ENCODE results near the gene DTD2. TPM values are rescaled to one million over a fixed set of nuclear protein-coding genes. Genes with fewer than 3 reads are reported as not detected.
A peak's percentile ranks its signal among the peaks of the same experiment; 100 is the strongest.

The DTD2 gene
- total and polyA plus RNA-seq, 9 of the 15 experiments (the other 6 are each of a cell fraction or from before 2014, with no cell fraction given): 3.8 to 24.1 (median 15.2) TPM

DNA sequence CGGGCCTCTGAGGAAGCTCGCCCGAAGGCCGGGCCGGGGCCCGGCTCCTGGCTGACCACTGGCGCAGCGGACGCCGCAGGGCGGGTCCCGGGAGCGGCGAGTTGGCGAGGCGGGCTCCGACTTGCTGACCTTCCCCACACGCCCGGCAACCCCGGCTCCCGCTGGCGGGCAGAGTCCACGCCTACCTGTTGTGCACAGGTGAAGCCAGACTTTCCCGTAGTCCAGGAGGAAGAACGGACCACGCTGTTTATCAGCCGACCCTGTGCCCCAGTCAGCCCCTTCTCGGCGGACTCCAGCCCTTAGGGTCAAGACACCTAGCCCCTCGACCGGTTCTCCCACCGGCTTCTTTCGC lies 37.4 kb downstream of the DTD2 start (continued):
- TF ChIP-seq, protein P1, sequence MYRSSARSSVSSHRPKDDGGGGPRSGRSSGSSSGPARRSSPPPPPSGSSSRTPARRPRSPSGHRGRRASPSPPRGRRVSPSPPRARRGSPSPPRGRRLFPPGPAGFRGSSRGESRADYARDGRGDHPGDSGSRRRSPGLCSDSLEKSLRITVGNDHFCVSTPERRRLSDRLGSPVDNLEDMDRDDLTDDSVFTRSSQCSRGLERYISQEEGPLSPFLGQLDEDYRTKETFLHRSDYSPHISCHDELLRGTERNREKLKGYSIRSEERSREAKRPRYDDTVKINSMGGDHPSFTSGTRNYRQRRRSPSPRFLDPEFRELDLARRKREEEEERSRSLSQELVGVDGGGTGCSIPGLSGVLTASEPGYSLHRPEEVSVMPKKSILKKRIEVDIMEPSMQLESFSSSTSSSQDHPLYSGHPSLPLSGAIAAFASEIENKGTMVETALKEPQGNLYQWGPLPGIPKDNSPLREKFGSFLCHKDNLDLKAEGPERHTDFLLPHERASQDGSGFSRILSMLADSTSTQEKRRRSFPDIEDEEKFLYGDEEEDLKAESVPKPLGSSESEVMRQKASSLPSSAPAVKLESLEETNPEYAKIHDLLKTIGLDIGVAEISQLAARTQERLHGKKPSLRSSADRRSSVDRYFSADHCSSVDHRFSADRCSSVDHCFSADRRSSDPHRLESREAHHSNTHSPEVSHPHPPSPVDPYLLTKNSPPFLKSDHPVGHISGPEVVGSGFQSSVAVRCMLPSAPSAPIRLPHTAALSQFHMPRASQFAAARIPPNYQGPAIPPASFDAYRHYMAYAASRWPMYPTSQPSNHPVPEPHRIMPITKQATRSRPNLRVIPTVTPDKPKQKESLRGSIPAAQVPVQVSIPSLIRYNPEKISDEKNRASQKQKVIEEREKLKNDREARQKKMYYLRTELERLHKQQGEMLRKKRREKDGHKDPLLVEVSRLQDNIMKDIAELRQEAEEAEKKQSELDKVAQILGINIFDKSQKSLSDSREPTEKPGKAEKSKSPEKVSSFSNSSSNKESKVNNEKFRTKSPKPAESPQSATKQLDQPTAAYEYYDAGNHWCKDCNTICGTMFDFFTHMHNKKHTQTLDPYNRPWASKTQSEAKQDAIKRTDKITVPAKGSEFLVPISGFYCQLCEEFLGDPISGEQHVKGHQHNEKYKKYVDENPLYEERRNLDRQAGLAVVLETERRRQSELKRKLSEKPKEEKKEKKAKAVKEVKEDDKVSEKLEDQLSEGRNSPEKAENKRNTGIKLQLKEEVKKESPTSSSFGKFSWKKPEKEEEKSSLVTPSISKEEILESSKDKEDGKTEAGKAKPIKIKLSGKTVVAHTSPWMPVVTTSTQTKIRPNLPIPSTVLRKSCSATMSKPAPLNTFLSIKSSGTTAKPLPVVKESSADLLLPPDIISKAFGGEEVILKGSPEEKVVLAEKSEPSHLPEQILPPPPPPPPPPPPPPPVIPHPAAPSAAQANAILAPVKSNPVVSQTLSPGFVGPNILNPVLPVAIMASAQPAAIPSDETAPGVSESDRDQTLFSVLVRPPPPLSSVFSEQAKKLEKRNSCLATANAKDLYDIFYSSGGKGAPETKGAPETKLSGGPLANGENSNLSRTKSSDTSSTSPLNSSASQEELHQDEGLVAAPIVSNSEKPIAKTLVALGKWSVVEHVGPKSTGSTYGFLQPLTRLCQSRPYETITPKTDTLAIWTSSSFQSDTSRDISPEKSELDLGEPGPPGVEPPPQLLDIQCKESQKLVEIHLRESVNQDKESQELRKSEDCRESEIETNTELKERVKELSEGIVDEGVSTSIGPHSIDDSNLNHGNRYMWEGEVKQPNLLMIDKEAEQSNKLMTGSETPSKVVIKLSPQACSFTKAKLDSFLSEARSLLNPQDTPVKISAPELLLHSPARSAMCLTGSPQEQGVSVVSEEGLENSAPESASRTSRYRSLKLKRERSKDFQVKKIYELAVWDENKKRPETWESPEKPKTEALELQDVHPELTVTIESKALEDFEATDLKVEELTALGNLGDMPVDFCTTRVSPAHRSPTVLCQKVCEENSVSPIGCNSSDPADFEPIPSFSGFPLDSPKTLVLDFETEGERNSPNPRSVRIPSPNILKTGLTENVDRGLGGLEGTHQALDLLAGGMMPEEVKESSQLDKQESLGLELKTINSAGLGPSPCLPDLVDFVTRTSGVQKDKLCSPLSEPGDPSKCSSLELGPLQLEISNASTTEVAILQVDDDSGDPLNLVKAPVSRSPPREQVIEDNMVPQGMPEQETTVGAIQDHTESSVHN (IDR thresholded peaks at IDR 0.05; ENCODE audit: borderline replicate concordance in 1 of 2, low read depth in 1 of 2): no peak
- no peak for TF ChIP-seq SNIP1 (IDR thresholded peaks at IDR 0.05; ENCODE audit: low read depth)
- no peak for TF ChIP-seq TOE1 (IDR thresholded peaks at IDR 0.05; ENCODE audit: borderline replicate concordance)
- TF ChIP-seq TOE1 (CRISPR knock-in tag; IDR thresholded peaks at IDR 0.05; ENCODE audit: borderline replicate concordance, low read depth): no peak
- TF ChIP-seq, protein P2, sequence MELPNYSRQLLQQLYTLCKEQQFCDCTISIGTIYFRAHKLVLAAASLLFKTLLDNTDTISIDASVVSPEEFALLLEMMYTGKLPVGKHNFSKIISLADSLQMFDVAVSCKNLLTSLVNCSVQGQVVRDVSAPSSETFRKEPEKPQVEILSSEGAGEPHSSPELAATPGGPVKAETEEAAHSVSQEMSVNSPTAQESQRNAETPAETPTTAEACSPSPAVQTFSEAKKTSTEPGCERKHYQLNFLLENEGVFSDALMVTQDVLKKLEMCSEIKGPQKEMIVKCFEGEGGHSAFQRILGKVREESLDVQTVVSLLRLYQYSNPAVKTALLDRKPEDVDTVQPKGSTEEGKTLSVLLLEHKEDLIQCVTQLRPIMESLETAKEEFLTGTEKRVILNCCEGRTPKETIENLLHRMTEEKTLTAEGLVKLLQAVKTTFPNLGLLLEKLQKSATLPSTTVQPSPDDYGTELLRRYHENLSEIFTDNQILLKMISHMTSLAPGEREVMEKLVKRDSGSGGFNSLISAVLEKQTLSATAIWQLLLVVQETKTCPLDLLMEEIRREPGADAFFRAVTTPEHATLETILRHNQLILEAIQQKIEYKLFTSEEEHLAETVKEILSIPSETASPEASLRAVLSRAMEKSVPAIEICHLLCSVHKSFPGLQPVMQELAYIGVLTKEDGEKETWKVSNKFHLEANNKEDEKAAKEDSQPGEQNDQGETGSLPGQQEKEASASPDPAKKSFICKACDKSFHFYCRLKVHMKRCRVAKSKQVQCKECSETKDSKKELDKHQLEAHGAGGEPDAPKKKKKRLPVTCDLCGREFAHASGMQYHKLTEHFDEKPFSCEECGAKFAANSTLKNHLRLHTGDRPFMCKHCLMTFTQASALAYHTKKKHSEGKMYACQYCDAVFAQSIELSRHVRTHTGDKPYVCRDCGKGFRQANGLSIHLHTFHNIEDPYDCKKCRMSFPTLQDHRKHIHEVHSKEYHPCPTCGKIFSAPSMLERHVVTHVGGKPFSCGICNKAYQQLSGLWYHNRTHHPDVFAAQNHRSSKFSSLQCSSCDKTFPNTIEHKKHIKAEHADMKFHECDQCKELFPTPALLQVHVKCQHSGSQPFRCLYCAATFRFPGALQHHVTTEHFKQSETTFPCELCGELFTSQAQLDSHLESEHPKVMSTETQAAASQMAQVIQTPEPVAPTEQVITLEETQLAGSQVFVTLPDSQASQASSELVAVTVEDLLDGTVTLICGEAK (IDR thresholded peaks at IDR 0.05): no peak
- TF ChIP-seq, protein P2 (CRISPR knock-in tag; IDR thresholded peaks at IDR 0.05): no peak
- TF ChIP-seq ZBTB7A (IDR thresholded peaks at IDR 0.05; ENCODE audit: borderline replicate concordance, control insufficient read depth, low read depth, low read length): peak; percentile 75; the same call in 1 of the 2 replicates
- no peak for TF ChIP-seq NUFIP1 (IDR thresholded peaks at IDR 0.05; ENCODE audit: partially characterized antibody)
- no peak for TF ChIP-seq ARID2 (IDR thresholded peaks at IDR 0.05)
- TF ChIP-seq FOS (IDR thresholded peaks at IDR 0.05; ENCODE audit: extremely low read depth, insufficient read length): no peak
- peak; percentile 53 for TF ChIP-seq HDAC2 (IDR thresholded peaks at IDR 0.05)
- TF ChIP-seq ZEB2 (IDR thresholded peaks at IDR 0.05): peak; percentile 57; the same call in 1 of the 2 replicates
